Measurements from ENCODE around the gene FSTL5.

Gene FSTL5

GRCh38 chr4:161680146-161680545, 483.7 kb downstream of the FSTL5 start:
- DNase-seq: no peak

GRCh38 chr4:161664740-161665139, 499.1 kb downstream of the FSTL5 start:
- no peak for DNase-seq

GRCh38 chr4:161663844-161664243, 500.0 kb downstream of the FSTL5 start:
- DNase-seq: no peak

- DNase-seq: no peak
These were observed 505.1 kb downstream of the FSTL5 start for GRCh38 chr4:161658676-161659075.

GRCh38 chr4:161657616-161658015, 506.2 kb downstream of the FSTL5 start:
- no peak for DNase-seq

GRCh38 chr4:161656594-161656993, 507.2 kb downstream of the FSTL5 start:
- DNase-seq: no peak

- no peak for DNase-seq
These were observed 508.7 kb downstream of the FSTL5 start for GRCh38 chr4:161655148-161655547.

GRCh38 chr4:161653697-161654096, 510.1 kb downstream of the FSTL5 start:
- no peak for DNase-seq

- DNase-seq: no peak
These were observed 512.2 kb downstream of the FSTL5 start for GRCh38 chr4:161651586-161651985.

- no peak for DNase-seq
These were observed 513.0 kb downstream of the FSTL5 start for GRCh38 chr4:161650812-161651211.

- DNase-seq: no peak
These were observed 516.0 kb downstream of the FSTL5 start for GRCh38 chr4:161647757-161648156.

GRCh38 chr4:161642708-161643107, 521.1 kb downstream of the FSTL5 start:
- no peak for DNase-seq

GRCh38 chr4:161629694-161630441, 533.9 kb downstream of the FSTL5 start:
- DNase-seq: no peak

GRCh38 chr4:161604516-161605300, 559.1 kb downstream of the FSTL5 start:
- DNase-seq: no peak

- no peak for DNase-seq
These were observed 562.8 kb downstream of the FSTL5 start for GRCh38 chr4:161601011-161601410.

- DNase-seq: no peak
These were observed 568.5 kb downstream of the FSTL5 start for GRCh38 chr4:161595230-161595771.

- DNase-seq: no peak
These were observed 578.8 kb downstream of the FSTL5 start for GRCh38 chr4:161585011-161585410.

GRCh38 chr4:161583549-161583948, 580.3 kb downstream of the FSTL5 start:
- DNase-seq: no peak

GRCh38 chr4:161581262-161582230, 582.3 kb downstream of the FSTL5 start:
- no peak for DNase-seq

- DNase-seq: no peak
These were observed 586.1 kb downstream of the FSTL5 start for GRCh38 chr4:161577579-161578301.

- no peak for DNase-seq
These were observed 590.0 kb downstream of the FSTL5 start for GRCh38 chr4:161573836-161574235.

- no peak for DNase-seq
These were observed 599.5 kb downstream of the FSTL5 start for GRCh38 chr4:161564230-161564834.
